ENCODE data around the gene CDK11A. TPM values are rescaled to one million over a fixed set of nuclear protein-coding genes. Genes with fewer than 3 reads are reported as not detected.
A peak's percentile ranks its signal among the peaks of the same experiment; 100 is the strongest.

Gene CDK11A
- total RNA-seq, 2 experiments from 2014 or later: 50.9 to 90.5 TPM

DNA sequence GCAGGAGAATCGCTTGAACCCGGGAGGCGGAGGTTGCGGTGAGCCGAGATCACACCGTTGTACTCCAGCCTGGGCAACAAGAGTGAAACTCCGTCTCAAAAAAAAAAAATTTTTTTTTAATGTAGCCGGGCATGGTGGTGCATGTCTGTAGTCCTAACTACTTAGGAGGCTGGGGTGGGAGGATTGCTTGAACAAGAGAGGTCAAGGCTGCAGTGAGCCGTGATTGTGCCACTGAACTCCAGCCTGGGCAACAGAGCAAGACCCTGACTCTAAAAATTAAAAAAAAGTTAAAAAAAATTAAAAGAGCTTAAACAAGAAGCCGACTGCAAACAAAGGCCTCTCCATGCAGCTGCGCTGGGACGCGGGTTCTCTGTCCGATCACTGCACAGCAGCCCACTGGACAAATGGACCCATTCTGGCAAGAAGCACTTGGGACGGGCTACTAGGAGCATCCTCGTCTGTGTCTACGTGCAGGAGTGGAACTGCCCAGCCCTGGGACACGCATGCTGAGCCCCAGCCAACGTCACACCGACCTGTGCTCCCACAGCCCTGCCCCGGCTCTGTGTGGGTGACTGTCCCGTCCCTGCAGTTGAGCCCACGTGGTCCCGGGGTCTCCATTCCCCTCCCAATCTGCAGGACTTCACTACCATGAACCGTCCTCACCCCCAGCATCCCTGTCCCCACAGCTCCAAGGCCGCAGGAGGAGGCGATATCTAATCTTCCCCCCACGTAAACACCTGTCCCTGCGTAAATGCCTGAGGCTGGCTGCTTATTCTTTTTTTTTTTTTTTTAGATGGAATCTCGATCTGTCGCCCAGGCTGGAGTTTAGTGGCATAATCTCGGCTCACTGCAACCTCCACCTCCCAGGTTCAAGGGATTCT, 43.9 kb downstream of the CDK11A start:
- H3K9me3 ChIP-seq (ENCODE audit: low read length): no peaks in the 10 kb centered on the region
- H3K36me3 ChIP-seq (ENCODE audit: insufficient read depth, low read length): no peaks in the 10 kb centered on the region
- TF ChIP-seq, protein P1, sequence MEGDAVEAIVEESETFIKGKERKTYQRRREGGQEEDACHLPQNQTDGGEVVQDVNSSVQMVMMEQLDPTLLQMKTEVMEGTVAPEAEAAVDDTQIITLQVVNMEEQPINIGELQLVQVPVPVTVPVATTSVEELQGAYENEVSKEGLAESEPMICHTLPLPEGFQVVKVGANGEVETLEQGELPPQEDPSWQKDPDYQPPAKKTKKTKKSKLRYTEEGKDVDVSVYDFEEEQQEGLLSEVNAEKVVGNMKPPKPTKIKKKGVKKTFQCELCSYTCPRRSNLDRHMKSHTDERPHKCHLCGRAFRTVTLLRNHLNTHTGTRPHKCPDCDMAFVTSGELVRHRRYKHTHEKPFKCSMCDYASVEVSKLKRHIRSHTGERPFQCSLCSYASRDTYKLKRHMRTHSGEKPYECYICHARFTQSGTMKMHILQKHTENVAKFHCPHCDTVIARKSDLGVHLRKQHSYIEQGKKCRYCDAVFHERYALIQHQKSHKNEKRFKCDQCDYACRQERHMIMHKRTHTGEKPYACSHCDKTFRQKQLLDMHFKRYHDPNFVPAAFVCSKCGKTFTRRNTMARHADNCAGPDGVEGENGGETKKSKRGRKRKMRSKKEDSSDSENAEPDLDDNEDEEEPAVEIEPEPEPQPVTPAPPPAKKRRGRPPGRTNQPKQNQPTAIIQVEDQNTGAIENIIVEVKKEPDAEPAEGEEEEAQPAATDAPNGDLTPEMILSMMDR (conservative IDR thresholded peaks at IDR 0.05; ENCODE audit: low read length): no peak
- no peak for TF ChIP-seq EZH2phosphoT487 (IDR thresholded peaks at IDR 0.05; ENCODE audit: borderline replicate concordance, low read depth, low read length)
- no peak for DNase-seq (ENCODE audit: low spot score)
- H3K4me1 ChIP-seq (ENCODE audit: insufficient read depth, low read length, poor library complexity, severe bottlenecking): peaks cover 23% of the 10 kb centered on the region
- H2AFZ ChIP-seq (ENCODE audit: low read length): no peak overlapping the region
- H3K27ac ChIP-seq (ENCODE audit: low read depth, low read length, poor library complexity, severe bottlenecking): no peak overlapping the region
- H3K4me3 ChIP-seq (ENCODE audit: low read depth, low read length, poor library complexity, severe bottlenecking): no peak overlapping the region
- H4K20me1 ChIP-seq (ENCODE audit: insufficient read depth, low read length): no peaks in the 10 kb centered on the region
- no peaks in the 10 kb centered on the region for H3K79me2 ChIP-seq (ENCODE audit: insufficient read depth, low read depth, low read length)
- no peak overlapping the region for H3K4me2 ChIP-seq (ENCODE audit: low read length)
- intact Hi-C loops (cut with micrococcal nuclease; ENCODE audit: unreplicated experiment): no loop called here
- ChIA-PET POLR2A (interaction anchor here (0.7 kb wide), 1 partner anchor 775 kb away, joined by 3 read pairs; no protein-coding TSS in a partner anchor), CTCF (ENCODE audit: unreplicated experiment) (interaction anchor here (0.6 kb wide), 1 partner anchor 305 kb away, joined by 4 read pairs; no protein-coding TSS in a partner anchor)
- no TSS peak for BruUV-seq (replicated peaks)
- no peaks in the 10 kb centered on the region for H3K9me2 ChIP-seq (ENCODE audit: insufficient read depth, low read length)

DNA sequence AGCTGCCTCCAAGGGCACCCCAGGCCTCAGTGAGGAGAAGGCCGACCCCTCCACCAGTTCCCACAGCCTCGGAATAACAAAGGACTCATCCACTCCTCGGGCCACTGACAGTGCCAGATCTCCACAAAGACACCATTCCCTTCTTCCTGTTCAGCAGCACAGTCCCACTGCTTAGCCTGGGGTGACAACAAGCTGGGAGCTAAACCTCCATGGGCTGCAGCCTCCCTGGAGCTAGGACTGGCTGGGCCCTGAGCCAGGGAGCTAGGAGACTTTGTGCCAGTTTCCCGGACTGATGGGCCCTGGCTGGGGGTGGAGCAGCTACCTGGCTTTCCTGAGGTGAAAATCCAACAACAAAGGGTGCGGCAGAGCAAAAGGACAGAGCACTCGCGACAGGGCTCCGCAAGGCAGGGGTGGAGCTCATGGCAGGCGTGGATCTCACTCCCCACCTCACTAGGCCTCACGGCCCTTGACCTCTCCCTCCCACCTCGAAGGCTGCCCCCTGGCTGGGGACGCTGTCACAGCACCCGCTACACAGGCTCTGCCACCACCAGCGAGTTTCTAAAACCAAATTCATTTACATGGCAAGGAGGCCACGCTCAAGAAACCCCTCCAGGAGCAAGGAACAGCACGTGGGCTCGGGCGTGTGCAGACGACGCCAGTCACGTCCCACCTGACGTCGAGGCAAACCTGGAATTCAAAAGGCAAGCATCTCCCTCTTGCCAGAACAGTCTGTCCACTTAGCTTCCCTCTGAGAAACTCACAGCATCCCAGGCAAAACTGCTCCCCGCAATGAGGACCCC, 45.4 kb downstream of the CDK11A start:
- H3K4me2 ChIP-seq (ENCODE audit: low read length): peak overlapping the region; percentile 97
- ChIA-PET CTCF (ENCODE audit: unreplicated experiment) (interaction anchor here (0.6 kb wide), 3 partner anchors 27 to 91 kb away, joined by 3 to 10 read pairs (median 3); no protein-coding TSS in a partner anchor), POLR2A (interaction anchor here (0.6 to 0.9 kb wide), 3 partner anchors 19 to 227 kb away, joined by 3 read pairs; no protein-coding TSS in a partner anchor)
- DNase-seq (ENCODE audit: low spot score): peak; percentile 89
- H3K4me3 ChIP-seq (ENCODE audit: low read depth, low read length, poor library complexity, severe bottlenecking): peak overlapping the region; percentile 73
- H3K4me1 ChIP-seq (ENCODE audit: insufficient read depth, low read length, poor library complexity, severe bottlenecking): peaks cover 35% of the 10 kb centered on the region
- no peaks in the 10 kb centered on the region for H3K79me2 ChIP-seq (ENCODE audit: insufficient read depth, low read depth, low read length)
- no peak for TF ChIP-seq EZH2phosphoT487 (IDR thresholded peaks at IDR 0.05; ENCODE audit: borderline replicate concordance, low read depth, low read length)
- TF ChIP-seq, protein P1 (conservative IDR thresholded peaks at IDR 0.05; ENCODE audit: low read length): peak; percentile 89
- H3K9me3 ChIP-seq (ENCODE audit: low read length): no peaks in the 10 kb centered on the region
- peak overlapping the region; percentile 48; the same call in 1 of the 2 replicates for H2AFZ ChIP-seq (ENCODE audit: low read length)
- H3K9me2 ChIP-seq (ENCODE audit: insufficient read depth, low read length): no peaks in the 10 kb centered on the region
- peaks cover 4% of the 10 kb centered on the region; the same call in 1 of the 2 replicates for H3K36me3 ChIP-seq (ENCODE audit: insufficient read depth, low read length)
- BruUV-seq (replicated peaks): no TSS peak
- H4K20me1 ChIP-seq (ENCODE audit: insufficient read depth, low read length): no peaks in the 10 kb centered on the region
- peak overlapping the region; percentile 97 for H3K27ac ChIP-seq (ENCODE audit: low read depth, low read length, poor library complexity, severe bottlenecking)
- intact Hi-C loops (cut with micrococcal nuclease; ENCODE audit: unreplicated experiment): no loop called here
